A673 (cell line): ENCODE measurements around the gene CCR6. TPM values are rescaled to one million over a fixed set of nuclear protein-coding genes. Genes with fewer than 3 reads are reported as not detected.

Experiments used
- BruUV-seq: library from RNA; stranded (reverse); fragments of 400-500 nt; replicated peaks from 2 replicates; lab custom pipeline; 2021; lab: Mats Ljungman, UMichigan
- CTCF ChIA-PET: fragments of 300-600 bp; sonication (Branson Sonifier 250); formaldehyde crosslinking; loops from one replicate; lab custom pipeline; 2022; ENCODE audit warnings: antibody characterized with exemption; lab: Charles Lee
- POLR2A ChIA-PET: fragments of 300-600 bp; sonication (Branson Sonifier 250); formaldehyde crosslinking; loops from one replicate; lab custom pipeline; 2022; ENCODE audit warnings: antibody characterized with exemption; ENCODE audit not compliant: low non-redundant PET; lab: Charles Lee
- DNase-seq: peaks from one replicate; pipeline ENCODE4 v3.0.0-alpha.2; 2015; ENCODE audit warnings: low spot score
- H3K27ac ChIP-seq: fragments of 200-600 bp; sonication (generic); 2 replicates; pipeline ENCODE4 v1.5.1; 2016; ENCODE audit warnings: mixed run types, low read depth, mild to moderate bottlenecking, mixed read lengths, antibody characterized with exemption, low read length; ENCODE audit not compliant: poor library complexity, severe bottlenecking
- H3K27me3 ChIP-seq: fragments of 200-600 bp; sonication (generic); replicated peaks from 2 replicates; pipeline ENCODE4 v1.6.1; 2017; ENCODE audit warnings: mixed run types, low read depth, mild to moderate bottlenecking, mixed read lengths, antibody characterized with exemption, low read length; ENCODE audit not compliant: insufficient read depth, poor library complexity
- H3K36me3 ChIP-seq: fragments of 200-600 bp; sonication (generic); 2 replicates; pipeline ENCODE4 v1.6.1; 2016; ENCODE audit warnings: mixed run types, mild to moderate bottlenecking, mixed read lengths, antibody characterized with exemption, low read length; ENCODE audit not compliant: insufficient read depth, poor library complexity, severe bottlenecking
- H3K4me1 ChIP-seq: fragments of 200-600 bp; sonication (generic); 2 replicates; pipeline ENCODE4 v1.6.1; 2017; ENCODE audit warnings: mixed run types, mild to moderate bottlenecking, mixed read lengths, antibody characterized with exemption, low read length; ENCODE audit not compliant: insufficient read depth, poor library complexity, severe bottlenecking
- H3K4me3 ChIP-seq: fragments of 200-600 bp; sonication (generic); 2 replicates; pipeline ENCODE4 v1.5.1; 2016; ENCODE audit warnings: low read depth, mixed run types, mild to moderate bottlenecking, mixed read lengths, low read length; ENCODE audit not compliant: poor library complexity, severe bottlenecking
- H3K9me3 ChIP-seq: fragments of 200-600 bp; sonication (generic); 2 replicates; pipeline ENCODE4 v1.6.1; 2016; ENCODE audit warnings: mixed run types, low read depth, mild to moderate bottlenecking, mixed read lengths, antibody characterized with exemption, low read length; ENCODE audit not compliant: poor library complexity, severe bottlenecking
- EZH2 ChIP-seq: fragments of 200-600 bp; sonication (generic); IDR thresholded peaks from 2 replicates; pipeline ENCODE4 v1.6.1; 2017; ENCODE audit warnings: borderline replicate concordance, low read depth, mild to moderate bottlenecking, mixed read lengths, antibody characterized with exemption, low read length; ENCODE audit not compliant: poor library complexity, severe bottlenecking
- intact Hi-C: fragments of 100-400 bp; cut with micrococcal nuclease; formaldehyde crosslinking; loops from one replicate; pipeline ENCODE4 v1.10.0; 2022; ENCODE audit not compliant: unreplicated experiment
- total RNA-seq: library from RNA; stranded (reverse); gene quantifications from 2 replicates; pipeline ENCODE4 v1.2.3, GENCODE V29; 2021
- TF ChIP-seq, protein P1 (sequence below): fragments of 300-800, 200-600 bp; sonication (generic); conservative IDR thresholded peaks from 2 replicates; pipeline ENCODE4 v1.5.1; 2017; ENCODE audit warnings: low read depth, mild to moderate bottlenecking, antibody characterized with exemption, low read length, moderate library complexity, mixed read lengths

Gene CCR6
- total RNA-seq, 1 experiment from 2014 or later, result not detected

DNA sequence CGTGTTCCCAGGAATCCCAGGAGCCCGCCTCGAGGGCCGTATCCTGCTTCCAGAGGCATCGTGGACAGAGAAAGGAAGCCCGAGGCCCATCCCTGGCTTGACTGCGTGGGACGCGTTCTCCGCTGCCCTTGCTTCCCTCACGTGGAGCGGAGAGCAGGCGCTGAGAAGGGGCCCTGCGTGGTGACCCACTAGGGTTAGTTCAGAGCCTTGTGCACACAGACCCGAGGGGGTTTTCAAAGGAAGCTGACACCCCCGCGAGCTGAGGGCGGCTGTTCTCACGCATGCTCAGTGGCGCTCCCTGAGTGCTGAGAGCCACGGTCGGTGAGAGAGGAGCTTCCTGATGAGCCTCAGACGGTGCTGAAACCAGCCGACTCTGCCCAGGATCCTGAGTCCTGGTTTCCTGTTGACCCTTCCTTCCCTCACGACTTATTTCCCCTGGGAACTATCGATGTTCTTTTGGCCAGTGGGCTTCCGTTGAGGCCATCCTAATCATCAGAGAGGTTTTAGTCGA is 28.9 kb upstream of the CCR6 start:
- no TSS peak for BruUV-seq
- H3K9me3 ChIP-seq, result no peaks in the 10 kb centered on the region
- TF ChIP-seq, protein P1, sequence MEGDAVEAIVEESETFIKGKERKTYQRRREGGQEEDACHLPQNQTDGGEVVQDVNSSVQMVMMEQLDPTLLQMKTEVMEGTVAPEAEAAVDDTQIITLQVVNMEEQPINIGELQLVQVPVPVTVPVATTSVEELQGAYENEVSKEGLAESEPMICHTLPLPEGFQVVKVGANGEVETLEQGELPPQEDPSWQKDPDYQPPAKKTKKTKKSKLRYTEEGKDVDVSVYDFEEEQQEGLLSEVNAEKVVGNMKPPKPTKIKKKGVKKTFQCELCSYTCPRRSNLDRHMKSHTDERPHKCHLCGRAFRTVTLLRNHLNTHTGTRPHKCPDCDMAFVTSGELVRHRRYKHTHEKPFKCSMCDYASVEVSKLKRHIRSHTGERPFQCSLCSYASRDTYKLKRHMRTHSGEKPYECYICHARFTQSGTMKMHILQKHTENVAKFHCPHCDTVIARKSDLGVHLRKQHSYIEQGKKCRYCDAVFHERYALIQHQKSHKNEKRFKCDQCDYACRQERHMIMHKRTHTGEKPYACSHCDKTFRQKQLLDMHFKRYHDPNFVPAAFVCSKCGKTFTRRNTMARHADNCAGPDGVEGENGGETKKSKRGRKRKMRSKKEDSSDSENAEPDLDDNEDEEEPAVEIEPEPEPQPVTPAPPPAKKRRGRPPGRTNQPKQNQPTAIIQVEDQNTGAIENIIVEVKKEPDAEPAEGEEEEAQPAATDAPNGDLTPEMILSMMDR, result no peak
- H3K4me3 ChIP-seq, result no peak overlapping the region
- CTCF ChIA-PET, result no interaction called here
- no peaks in the 10 kb centered on the region for H3K4me1 ChIP-seq
- intact Hi-C loops, result no loop called here
- DNase-seq, result no peak
- no peaks in the 10 kb centered on the region for H3K27me3 ChIP-seq
- H3K36me3 ChIP-seq, result no peaks in the 10 kb centered on the region
- no peak overlapping the region for H3K27ac ChIP-seq
- POLR2A ChIA-PET, result no interaction called here

DNA sequence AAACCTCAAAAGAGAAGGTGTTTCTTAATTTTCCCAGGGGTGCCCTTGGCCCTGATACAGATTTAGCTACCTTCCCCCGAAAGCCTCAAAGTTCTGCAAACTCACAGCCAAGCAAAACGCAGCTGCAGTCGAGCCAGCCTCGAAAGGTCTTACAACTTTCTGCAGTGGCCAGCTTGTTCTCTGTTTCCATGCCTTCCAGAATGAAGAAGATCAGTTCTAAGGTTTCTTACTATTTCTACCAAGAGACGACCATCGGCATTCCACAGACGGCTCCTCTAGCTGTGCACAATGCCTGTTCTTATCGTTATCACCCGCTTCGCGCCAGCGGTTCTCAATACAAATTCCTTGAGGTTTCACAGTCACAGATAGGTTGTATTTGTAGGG is 28.5 kb upstream of the CCR6 start:
- intact Hi-C loops, result no loop called here
- Histone ChIP-seq H3K36me3 (no peaks in the 10 kb centered on the region), H3K4me1 (no peaks in the 10 kb centered on the region), H3K9me3 (no peaks in the 10 kb centered on the region), H3K27ac (no peak overlapping the region), H3K4me3 (no peak overlapping the region), H3K27me3 (no peaks in the 10 kb centered on the region)
- TF ChIP-seq, protein P1, result no peak
- TF ChIP-seq EZH2, result no peak
- BruUV-seq, result no TSS peak
- POLR2A ChIA-PET, result no interaction called here
- no peak for DNase-seq
- CTCF ChIA-PET, result no interaction called here

DNA sequence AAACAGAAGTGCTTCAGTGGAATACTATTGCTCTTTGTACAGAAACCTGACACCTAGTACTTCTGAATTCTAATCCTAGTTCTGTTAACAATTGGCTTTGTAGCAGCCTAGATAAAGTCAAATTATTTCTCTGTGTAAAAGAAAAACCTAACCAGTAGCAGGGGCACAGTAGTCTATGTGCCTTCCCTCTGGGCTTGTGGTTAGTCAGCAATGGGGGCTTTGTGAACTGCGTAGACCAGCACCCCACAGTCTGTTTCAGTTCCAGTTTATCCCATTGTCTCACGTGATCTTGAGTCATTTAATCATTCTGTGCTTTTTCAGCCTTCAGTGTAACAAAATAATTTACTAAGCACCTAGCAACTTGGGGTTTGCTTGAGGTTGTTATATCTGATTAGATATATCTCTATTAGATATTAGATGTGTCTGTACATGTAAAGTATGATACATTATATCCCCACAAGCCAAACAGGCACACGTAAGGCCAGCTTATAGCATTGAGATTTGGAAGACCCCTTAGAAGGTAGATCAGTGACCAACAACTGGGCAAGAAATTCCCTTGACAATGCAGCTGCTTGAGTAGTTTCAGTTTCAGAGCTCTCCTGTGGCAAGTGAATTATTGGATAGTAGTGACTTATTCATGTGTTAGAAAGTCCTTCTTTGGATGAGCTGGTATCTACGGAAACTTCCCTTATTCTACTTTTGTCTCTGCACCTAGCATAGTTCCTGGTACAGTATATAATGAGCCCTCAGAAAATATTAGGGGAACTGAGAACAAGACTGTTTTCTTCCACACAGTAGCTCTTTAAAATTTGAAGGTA is 27.9 kb upstream of the CCR6 start:
- H3K9me3 ChIP-seq, result no peaks in the 10 kb centered on the region
- H3K4me1 ChIP-seq, result no peaks in the 10 kb centered on the region
- no peaks in the 10 kb centered on the region for H3K36me3 ChIP-seq
- POLR2A ChIA-PET, result no interaction called here
- H3K27ac ChIP-seq, result no peak overlapping the region
- intact Hi-C loops, result no loop called here
- TF ChIP-seq, protein P1, result no peak
- TF ChIP-seq EZH2, result no peak
- no peak overlapping the region for H3K4me3 ChIP-seq
- CTCF ChIA-PET, result no interaction called here
- no peak for DNase-seq
- H3K27me3 ChIP-seq, result no peaks in the 10 kb centered on the region
- BruUV-seq, result no TSS peak
